Osteoblast (primary cell): ENCODE measurements around the gene ADAM10. TPM values are rescaled to one million over a fixed set of nuclear protein-coding genes. Genes with fewer than 3 reads are reported as not detected.

Source experiments
- DNase-seq: peaks from one replicate; pipeline ENCODE4 v3.0.0; 2011; ENCODE audit warnings: low spot score, mixed read lengths; ENCODE audit not compliant: insufficient read length; ENCODE audit errors: missing footprints
- H2AFZ ChIP-seq: 2 replicates; pipeline ENCODE4 v1.6.0; 2011; ENCODE audit warnings: mild to moderate bottlenecking, low read length
- H3K27ac ChIP-seq: 2 replicates; pipeline ENCODE4 v1.5.1; 2011; ENCODE audit warnings: mild to moderate bottlenecking, low read depth, low read length, moderate library complexity
- H3K27me3 ChIP-seq: 2 replicates; pipeline ENCODE4 v1.6.0; 2012; ENCODE audit warnings: mild to moderate bottlenecking, control low read depth, inconsistent platforms, low read length, moderate library complexity; ENCODE audit not compliant: insufficient read depth
- H3K36me3 ChIP-seq: 2 replicates; pipeline ENCODE4 v1.5.1; 2011; ENCODE audit warnings: mild to moderate bottlenecking, low read length, control low read depth, moderate library complexity; ENCODE audit not compliant: insufficient read depth
- H3K4me1 ChIP-seq: 2 replicates; pipeline ENCODE4 v1.5.1; 2011; ENCODE audit warnings: mild to moderate bottlenecking, low read length, control low read depth, moderate library complexity; ENCODE audit not compliant: insufficient read depth
- H3K4me2 ChIP-seq: 2 replicates; pipeline ENCODE4 v1.6.0; 2011; ENCODE audit warnings: mild to moderate bottlenecking, low read length; ENCODE audit not compliant: insufficient read depth
- H3K4me3 ChIP-seq: fragments of 200-600 bp; sonication (generic); 3 replicates; pipeline ENCODE4 v1.5.1; 2012; ENCODE audit warnings: mild to moderate bottlenecking, low read length, inconsistent platforms; ENCODE audit not compliant: insufficient read depth
- H3K79me2 ChIP-seq: 2 replicates; pipeline ENCODE4 v1.6.0; 2012; ENCODE audit warnings: mild to moderate bottlenecking, low read length, control low read depth, inconsistent platforms; ENCODE audit not compliant: insufficient read depth
- H3K9me3 ChIP-seq: 2 replicates; pipeline ENCODE4 v1.5.1; 2011; ENCODE audit warnings: low read depth, low read length, control low read depth
- H4K20me1 ChIP-seq: 2 replicates; pipeline ENCODE4 v1.6.0; 2012; ENCODE audit warnings: mild to moderate bottlenecking, low read length, control low read depth; ENCODE audit not compliant: insufficient read depth
- total RNA-seq: library from RNA; depleted of rRNA; stranded (reverse); fragments of >200 nt; gene quantifications from 2 replicates; pipeline ENCODE4 v1.2.3, GENCODE V29; 2012
- TF ChIP-seq, protein P1 (sequence below): IDR thresholded peaks from 2 replicates; pipeline ENCODE4 v1.5.1; 2011; ENCODE audit warnings: mild to moderate bottlenecking, low read depth, low read length, moderate library complexity; ENCODE audit errors: extremely low read depth

Gene ADAM10
- total RNA-seq, 1 donor, result 122 TPM

- no peak overlapping the region for H3K4me2 ChIP-seq
- TF ChIP-seq, protein P1, sequence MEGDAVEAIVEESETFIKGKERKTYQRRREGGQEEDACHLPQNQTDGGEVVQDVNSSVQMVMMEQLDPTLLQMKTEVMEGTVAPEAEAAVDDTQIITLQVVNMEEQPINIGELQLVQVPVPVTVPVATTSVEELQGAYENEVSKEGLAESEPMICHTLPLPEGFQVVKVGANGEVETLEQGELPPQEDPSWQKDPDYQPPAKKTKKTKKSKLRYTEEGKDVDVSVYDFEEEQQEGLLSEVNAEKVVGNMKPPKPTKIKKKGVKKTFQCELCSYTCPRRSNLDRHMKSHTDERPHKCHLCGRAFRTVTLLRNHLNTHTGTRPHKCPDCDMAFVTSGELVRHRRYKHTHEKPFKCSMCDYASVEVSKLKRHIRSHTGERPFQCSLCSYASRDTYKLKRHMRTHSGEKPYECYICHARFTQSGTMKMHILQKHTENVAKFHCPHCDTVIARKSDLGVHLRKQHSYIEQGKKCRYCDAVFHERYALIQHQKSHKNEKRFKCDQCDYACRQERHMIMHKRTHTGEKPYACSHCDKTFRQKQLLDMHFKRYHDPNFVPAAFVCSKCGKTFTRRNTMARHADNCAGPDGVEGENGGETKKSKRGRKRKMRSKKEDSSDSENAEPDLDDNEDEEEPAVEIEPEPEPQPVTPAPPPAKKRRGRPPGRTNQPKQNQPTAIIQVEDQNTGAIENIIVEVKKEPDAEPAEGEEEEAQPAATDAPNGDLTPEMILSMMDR, result no peak
- no peaks in the 10 kb centered on the region for H3K9me3 ChIP-seq
- H3K27me3 ChIP-seq, result no peaks in the 10 kb centered on the region
- H3K79me2 ChIP-seq, result peaks cover 33% of the 10 kb centered on the region
- DNase-seq, result no peak
- no peaks in the 10 kb centered on the region for H3K4me1 ChIP-seq
- no peak overlapping the region for H2AFZ ChIP-seq
- no peak overlapping the region for H3K27ac ChIP-seq
- H3K36me3 ChIP-seq, result peaks cover 6% of the 10 kb centered on the region
- H3K4me3 ChIP-seq, result no peak overlapping the region
- peaks cover 18% of the 10 kb centered on the region for H4K20me1 ChIP-seq
These were observed 32.1 kb downstream of the ADAM10 start for GRCh38 chr15:58717357-58717756.

- no peak for DNase-seq
- H3K9me3 ChIP-seq, result no peaks in the 10 kb centered on the region
- peaks cover 6% of the 10 kb centered on the region for H3K36me3 ChIP-seq
- no peaks in the 10 kb centered on the region for H3K4me1 ChIP-seq
- peaks cover 18% of the 10 kb centered on the region for H4K20me1 ChIP-seq
- TF ChIP-seq, protein P1, result no peak
- peaks cover 24% of the 10 kb centered on the region for H3K79me2 ChIP-seq
- no peak overlapping the region for H3K4me3 ChIP-seq
- H2AFZ ChIP-seq, result no peak overlapping the region
- no peaks in the 10 kb centered on the region for H3K27me3 ChIP-seq
- H3K27ac ChIP-seq, result no peak overlapping the region
- H3K4me2 ChIP-seq, result no peak overlapping the region
These were observed 33.5 kb downstream of the ADAM10 start for GRCh38 chr15:58716027-58716426.

DNA sequence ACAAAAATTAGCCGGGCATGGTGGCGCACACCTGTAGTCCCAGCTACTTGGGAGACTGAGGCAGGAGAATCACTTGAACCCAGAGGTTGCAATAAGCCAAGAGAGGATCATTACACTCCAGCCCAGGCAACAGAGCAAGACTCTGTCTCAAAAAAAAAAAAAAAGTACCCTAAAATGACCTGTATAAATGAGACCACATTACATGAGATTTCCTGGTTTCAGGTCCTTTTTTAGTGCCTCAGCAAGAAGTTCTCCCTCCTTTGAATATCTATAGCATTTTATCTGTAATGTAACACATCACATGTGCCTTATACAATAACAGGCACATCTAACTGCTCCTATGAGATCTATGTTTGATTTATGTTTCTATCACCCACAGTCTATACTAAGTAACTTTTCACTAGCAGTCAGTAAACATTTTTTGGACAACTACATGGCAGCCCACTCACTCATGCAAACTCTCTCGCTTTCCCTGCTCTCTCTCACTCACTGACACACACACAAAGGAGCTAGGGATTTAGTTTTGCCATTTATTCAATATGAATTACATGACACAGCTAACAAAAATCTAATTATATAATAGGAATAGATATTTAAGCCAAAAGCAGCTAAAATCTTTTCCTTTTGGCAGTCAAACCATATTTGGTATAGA, 34.1 kb downstream of the ADAM10 start:
- H4K20me1 ChIP-seq, result peaks cover 15% of the 10 kb centered on the region
- H3K79me2 ChIP-seq, result peaks cover 18% of the 10 kb centered on the region
- no peak overlapping the region for H3K4me3 ChIP-seq
- TF ChIP-seq, protein P1, result no peak
- no peaks in the 10 kb centered on the region for H3K27me3 ChIP-seq
- no peak overlapping the region for H2AFZ ChIP-seq
- H3K4me1 ChIP-seq, result no peaks in the 10 kb centered on the region
- peaks cover 6% of the 10 kb centered on the region for H3K36me3 ChIP-seq
- H3K9me3 ChIP-seq, result no peaks in the 10 kb centered on the region
- DNase-seq, result no peak
- no peak overlapping the region for H3K4me2 ChIP-seq
- no peak overlapping the region for H3K27ac ChIP-seq

- peaks cover 3% of the 10 kb centered on the region for H3K4me1 ChIP-seq
- H3K4me2 ChIP-seq, result no peak overlapping the region
- peaks cover 21% of the 10 kb centered on the region for H4K20me1 ChIP-seq
- DNase-seq, result no peak
- no peaks in the 10 kb centered on the region for H3K36me3 ChIP-seq
- TF ChIP-seq, protein P1, result no peak
- H3K27ac ChIP-seq, result no peak overlapping the region
- H2AFZ ChIP-seq, result no peak overlapping the region
- H3K27me3 ChIP-seq, result no peaks in the 10 kb centered on the region
- H3K4me3 ChIP-seq, result no peak overlapping the region
- H3K79me2 ChIP-seq, result peaks cover 10% of the 10 kb centered on the region
- no peaks in the 10 kb centered on the region for H3K9me3 ChIP-seq
These were observed 38.8 kb downstream of the ADAM10 start for GRCh38 chr15:58710701-58711100.
